GM18951 (cell line): ENCODE results near the gene SLC25A46.

ENCODE experiments used
- POLR2A ChIP-seq: IDR thresholded peaks from 4 replicates; pipeline ENCODE4 v1.6.1; 2011; ENCODE audit warnings: mild to moderate bottlenecking; ENCODE audit not compliant: insufficient read length, insufficient read depth; ENCODE audit errors: extremely low read depth
- in situ Hi-C: fragments of 300-500 bp; cut with MboI; formaldehyde crosslinking; loops from one replicate; pipeline ENCODE4 v1.12.0; 2022; ENCODE audit warnings: low sequenced_read_pairs, mixed read lengths, inconsistent platforms; ENCODE audit not compliant: unreplicated experiment

SLC25A46 gene

GRCh38 chr5:110734101-110734500, 4.7 kb upstream of the SLC25A46 start:
- in situ Hi-C loops = no loop called here

GRCh38 chr5:110735556-110735955, 3.3 kb upstream of the SLC25A46 start:
- in situ Hi-C loops = no loop called here
- TF ChIP-seq POLR2A = no peak

More at GRCh38 chr5:110734101-110734500, 4.7 kb upstream of the SLC25A46 start:
- TF ChIP-seq POLR2A = no peak

GRCh38 chr5:110736753-110737152, 2.1 kb upstream of the SLC25A46 start:
- in situ Hi-C loops = no loop called here

GRCh38 chr5:110738503-110738811, 350 bp upstream of the SLC25A46 start:
- no peak for TF ChIP-seq POLR2A
- in situ Hi-C loops = no loop called here

More at GRCh38 chr5:110736753-110737152, 2.1 kb upstream of the SLC25A46 start:
- no peak for TF ChIP-seq POLR2A

GRCh38 chr5:110751902-110752762, 13.3 kb downstream of the SLC25A46 start:
- no peak for TF ChIP-seq POLR2A
- in situ Hi-C loops = loop anchor here (10.0 to 25.0 kb wide), 3 partner anchors 313 to 1410 kb away; no protein-coding TSS in a partner anchor

- in situ Hi-C loops = loop anchor here (10.0 to 25.0 kb wide), 3 partner anchors 312 to 1409 kb away; no protein-coding TSS in a partner anchor
- no peak for TF ChIP-seq POLR2A
Measured at GRCh38 chr5:110752953-110753352, 14.1 kb downstream of the SLC25A46 start.

- in situ Hi-C loops = loop anchor here (10.0 to 25.0 kb wide), 3 partner anchors 311 to 1409 kb away; no protein-coding TSS in a partner anchor
- TF ChIP-seq POLR2A = no peak
Measured at GRCh38 chr5:110753600-110753999, 14.8 kb downstream of the SLC25A46 start.

- no peak for TF ChIP-seq POLR2A
- in situ Hi-C loops = loop anchor here (10.0 to 25.0 kb wide), 3 partner anchors 311 to 1408 kb away; no protein-coding TSS in a partner anchor
Measured at GRCh38 chr5:110754181-110754580, 15.4 kb downstream of the SLC25A46 start.

- no peak for TF ChIP-seq POLR2A
- in situ Hi-C loops = loop anchor here (10.0 to 25.0 kb wide), 3 partner anchors 308 to 1405 kb away; no protein-coding TSS in a partner anchor
Measured at GRCh38 chr5:110757118-110757729, 18.4 kb downstream of the SLC25A46 start.

- in situ Hi-C loops = loop anchor here (25.0 kb wide), 2 partner anchors 502 to 1402 kb away; no protein-coding TSS in a partner anchor
- no peak for TF ChIP-seq POLR2A
Measured at GRCh38 chr5:110760158-110760557, 21.4 kb downstream of the SLC25A46 start.

- in situ Hi-C loops = loop anchor here (25.0 kb wide), 2 partner anchors 494 to 1394 kb away; no protein-coding TSS in a partner anchor
- TF ChIP-seq POLR2A = no peak
Measured at GRCh38 chr5:110768138-110768860, 29.5 kb downstream of the SLC25A46 start.

- in situ Hi-C loops = loop anchor here (25.0 kb wide), 2 partner anchors 493 to 1393 kb away; no protein-coding TSS in a partner anchor
- TF ChIP-seq POLR2A = no peak
Measured at GRCh38 chr5:110769000-110769681, 30.3 kb downstream of the SLC25A46 start.
